SHP77 treated with DMSO at 0.1 percent for 48 hours (cell line): ENCODE measurements around the gene KIF13A.
"Not testable (repeated sequence)": the region's sequence is repeated elsewhere in the genome, so short reads cannot be mapped to it uniquely, and the experiment has no call there.

Experiments used
- DNase-seq: peaks from one replicate; lab custom pipeline; 2025; lab: John Stamatoyannopoulos, UW

Gene KIF13A

DNA sequence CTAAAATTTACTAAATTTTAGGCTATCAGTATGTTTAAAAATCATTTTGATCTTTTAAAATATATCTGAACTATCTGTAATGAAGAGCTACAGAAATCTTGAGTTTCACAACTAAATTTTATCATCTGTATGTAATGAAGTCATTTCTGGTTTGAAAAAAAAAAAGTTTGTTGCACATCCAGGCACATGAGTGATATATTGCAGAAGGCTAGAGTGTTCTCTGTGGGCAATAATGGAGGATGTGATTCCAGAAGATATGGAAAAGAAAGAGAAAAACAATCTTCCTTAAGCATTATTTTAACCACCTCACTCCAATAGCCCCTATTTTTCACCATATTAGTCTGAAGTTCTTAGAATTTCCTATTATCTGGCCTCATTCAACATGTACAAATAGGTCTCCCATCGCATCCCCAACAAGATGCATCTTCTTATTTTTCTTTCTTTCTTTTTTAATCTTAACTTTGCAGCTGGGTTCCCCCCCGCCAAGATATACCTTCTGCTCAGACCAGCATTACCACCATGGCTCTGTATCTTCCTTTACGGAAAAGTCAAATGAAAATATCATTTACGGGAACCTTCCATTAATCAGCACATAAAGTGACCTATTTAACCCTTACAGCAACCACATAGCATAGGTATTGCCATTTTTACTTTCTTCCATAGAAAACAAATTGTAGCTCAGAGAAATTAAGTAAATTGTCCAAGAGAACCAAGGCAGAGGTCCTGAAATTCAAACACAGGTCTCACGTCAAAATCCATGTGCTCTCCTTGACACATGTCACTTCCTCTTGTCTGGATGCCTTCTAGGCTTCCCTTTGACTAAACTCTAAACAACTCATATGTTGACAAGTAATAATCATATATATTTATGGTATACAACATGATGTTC, 116.9 kb downstream of the KIF13A start:
- DNase-seq: no peak

DNA sequence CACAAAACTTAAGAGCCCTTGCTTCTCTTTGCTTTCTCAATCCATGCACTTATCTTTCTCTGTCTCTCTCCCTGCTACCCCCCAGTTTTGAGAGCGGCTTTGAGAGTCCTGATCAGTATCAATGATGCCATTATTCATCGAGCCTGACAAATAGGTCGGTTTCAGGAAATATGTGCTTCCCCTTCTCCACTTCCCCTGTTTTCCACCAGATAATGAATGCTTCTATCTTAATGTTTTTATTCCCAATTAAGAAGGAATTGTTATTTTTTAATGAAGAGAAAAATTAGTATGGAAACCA, 117.7 kb downstream of the KIF13A start:
- no peak for DNase-seq

DNA sequence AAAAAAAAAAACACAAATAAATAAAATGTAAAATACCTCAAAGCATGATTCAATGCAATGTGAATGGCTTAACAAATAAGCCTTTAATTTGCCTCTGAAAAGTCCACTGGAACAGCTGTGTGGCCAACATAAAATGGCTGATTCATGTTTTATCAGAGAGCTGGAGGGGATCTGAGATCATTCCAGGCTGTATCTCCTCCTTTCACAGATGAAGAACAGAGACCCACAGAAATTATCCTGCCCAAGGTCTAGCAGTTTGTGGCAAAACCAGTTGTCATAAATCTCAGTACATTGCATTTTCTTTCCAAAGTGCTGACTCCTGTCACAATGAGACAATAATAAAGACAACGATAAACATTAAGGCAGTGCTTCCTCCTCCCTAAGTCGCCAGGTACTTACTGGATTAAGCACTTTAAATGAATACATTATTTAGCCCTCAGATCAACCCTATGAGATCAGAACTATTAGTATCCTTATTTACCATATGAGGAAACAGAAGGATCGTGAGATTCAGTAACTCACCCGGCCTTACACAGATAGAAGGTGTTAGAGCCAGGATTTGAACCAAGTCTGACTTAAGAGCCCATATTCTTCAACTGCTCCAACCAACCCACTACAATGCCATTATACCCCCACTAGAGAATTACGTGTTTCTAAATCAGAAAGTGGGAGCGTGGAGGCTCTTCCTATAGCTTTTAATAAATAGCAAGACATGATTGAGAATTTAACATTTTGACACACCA, 118.3 kb downstream of the KIF13A start:
- no peak for DNase-seq

DNA sequence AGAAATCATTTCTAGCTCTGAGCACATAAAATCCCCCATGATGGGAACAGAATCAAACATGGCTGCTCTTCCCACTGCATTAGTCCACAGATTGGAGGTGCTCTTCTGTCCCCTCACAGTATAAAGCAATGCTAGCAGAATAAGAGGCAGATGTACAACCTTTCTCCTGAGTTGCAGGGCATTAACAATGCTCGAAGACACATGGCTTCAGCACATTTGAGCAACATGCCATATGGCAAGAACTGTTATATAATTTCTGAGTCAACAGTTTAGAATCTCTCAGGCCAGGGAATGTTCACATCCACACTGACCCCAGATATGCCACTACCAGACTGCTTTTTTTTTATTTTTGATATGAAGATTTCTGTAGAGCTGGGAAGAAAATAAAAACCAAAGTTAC, 119.6 kb downstream of the KIF13A start:
- no peak for DNase-seq

DNA sequence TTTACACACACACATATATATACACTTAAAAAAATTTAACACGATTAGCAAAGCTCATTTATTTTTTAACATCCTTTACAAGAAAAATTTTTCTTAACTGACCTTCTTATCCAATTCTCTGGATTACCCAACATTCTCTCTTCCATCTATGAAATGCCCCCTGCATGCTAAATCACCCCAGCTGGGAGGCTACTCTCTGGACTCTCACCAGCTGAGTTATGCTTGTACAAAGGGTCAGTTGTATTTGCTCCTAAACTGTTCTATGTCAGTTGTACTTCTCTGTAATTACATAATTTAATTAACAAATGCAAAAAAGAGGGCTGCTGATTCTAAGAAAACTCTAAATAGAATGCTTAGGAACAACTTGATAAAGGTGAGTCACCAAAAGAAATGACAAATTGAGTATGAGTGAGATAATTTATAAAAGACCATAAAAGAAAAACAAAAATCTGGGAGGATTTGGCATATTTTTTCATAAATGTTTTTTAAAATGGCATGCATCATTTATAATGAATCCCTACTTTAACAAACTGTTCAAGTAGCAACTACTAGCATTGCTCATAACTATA, 120.5 kb downstream of the KIF13A start:
- no peak for DNase-seq

DNA sequence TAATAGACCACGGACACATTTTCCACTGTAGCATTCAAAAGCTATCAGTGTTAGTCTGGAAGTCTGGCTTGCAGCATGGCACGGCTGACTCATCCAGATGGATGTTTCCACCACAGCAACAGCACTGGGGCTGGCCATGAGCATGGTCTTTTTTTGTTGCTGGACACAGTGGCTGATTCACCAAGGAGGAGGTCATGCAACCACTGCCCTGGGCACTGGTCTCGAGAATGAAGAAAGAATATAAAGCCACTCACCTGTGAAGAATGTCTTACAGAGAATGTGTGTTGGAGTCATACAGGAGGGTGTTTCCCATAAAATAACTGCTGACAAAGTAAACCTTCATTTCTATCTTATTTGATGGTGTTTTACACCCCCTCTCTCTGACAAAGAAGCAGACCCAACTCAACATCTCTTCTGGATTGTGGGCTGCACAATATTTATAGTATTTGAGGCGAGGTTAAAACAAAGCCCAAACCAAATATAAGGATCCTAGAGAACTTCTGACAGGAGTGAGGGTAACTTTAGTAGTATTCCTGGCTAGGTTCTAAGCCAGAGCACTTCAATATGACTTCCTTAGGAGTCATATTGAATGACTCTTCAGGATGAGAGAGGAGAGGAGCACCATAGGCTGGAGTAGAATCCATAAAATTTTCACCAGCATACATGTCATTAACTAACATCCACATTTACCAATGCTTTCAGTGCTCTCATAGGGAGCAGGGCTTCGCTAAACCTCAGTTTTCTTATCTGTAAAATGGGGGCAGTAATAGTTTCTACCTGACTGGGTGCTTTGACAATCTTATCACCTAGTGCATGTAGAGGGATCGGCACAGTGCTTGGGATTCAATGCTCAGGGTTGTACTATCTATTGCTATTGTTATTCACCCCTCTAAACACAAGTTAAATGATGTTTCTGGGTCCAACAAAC, 121.4 kb downstream of the KIF13A start:
- DNase-seq: no peak

DNA sequence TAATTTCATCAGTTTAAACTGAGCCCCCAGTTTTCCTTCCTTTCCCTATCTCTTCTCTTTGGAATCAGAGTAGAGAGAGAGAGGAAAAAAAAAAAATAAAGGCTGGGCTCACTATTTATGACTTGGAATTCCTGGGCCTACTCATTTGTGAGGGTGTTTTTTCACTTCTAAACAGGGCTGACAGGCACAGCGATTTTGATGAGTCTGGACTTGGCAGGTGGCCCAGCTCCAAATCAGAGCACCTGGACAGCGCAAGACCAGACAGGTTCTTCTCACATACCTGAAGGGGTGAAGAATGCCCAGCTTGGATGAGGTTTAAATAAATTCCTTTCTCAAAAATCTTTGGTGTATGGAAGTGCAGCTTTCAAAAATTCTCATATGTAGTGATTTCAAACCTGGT, 122.2 kb downstream of the KIF13A start:
- no peak for DNase-seq

DNA sequence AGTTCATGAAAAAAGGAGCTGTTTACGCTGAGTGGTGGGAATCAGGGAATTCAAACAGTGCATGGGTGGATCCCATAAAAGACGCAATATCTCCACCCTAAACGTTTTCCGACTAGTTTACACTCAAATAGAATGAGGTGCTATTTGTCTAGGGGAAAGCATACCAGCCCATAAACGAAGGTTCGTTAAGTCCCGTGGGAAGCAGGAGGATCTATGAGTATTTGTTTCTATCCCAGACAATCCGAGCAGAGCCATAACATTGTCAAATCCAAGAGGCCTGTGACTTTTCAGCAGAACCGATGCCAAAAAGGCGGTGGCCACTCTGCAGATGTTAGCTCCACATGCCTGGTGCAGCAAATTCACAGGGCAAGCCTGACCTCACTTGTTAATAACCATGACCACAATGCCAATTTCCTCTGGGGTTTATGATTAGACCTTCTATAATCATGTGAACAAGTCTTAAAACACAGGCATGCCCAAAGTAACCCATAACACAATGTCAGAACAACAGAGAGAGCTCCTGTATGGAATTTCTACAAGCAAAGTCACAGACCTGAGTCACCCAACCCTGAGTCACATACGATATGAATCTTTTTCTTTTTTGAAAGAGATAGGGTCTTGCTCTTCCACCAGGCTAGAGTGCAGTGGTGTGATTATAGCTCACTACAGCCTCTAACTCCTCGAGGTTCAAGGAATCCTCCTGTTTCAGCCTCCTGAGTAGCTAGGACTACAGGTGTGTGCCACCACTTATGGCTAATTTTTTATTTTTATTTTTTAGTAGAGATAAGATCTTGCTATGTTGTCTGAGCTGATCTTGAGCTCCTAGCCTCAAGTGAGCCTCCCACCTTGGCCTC, 123.3 kb downstream of the KIF13A start:
- DNase-seq: no peak

DNA sequence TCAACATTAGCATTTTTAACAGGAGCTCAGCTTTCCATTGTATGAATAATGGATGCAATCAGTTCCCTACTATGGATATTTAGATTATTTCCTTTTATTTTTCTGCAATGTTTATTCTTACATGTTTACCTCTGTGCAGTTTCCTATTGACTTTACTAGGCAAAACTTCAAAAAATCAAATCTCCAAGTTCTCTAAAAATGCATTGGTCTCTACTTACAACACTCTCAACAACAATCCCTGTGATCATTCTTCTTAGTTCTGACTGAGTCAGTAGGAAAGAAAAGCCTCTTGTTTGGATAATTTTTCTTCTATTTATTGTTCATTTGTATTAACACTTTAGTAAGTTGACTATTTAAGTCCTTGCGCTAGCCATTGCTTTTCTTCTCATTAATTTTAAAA, 126.1 kb downstream of the KIF13A start:
- no peak for DNase-seq

DNA sequence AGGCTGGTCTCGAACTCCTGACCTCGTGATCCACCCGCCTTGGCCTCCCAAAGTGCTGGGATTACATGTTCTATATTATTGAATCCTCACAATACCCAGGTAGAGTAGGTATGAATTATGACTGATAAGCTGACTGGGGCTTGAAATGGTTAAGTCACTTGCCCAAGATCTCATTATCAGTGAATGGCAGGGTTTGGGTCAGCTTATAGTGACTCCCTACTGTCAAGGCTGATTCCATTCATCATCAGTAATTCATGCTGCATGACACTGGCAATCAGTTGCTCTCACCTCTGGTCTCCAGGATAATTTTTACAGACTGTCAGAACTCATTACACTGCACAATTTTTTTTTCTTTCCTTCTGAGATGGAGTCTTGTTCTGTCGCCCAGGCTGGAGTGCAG, 127.6 kb downstream of the KIF13A start:
- no peak for DNase-seq

DNA sequence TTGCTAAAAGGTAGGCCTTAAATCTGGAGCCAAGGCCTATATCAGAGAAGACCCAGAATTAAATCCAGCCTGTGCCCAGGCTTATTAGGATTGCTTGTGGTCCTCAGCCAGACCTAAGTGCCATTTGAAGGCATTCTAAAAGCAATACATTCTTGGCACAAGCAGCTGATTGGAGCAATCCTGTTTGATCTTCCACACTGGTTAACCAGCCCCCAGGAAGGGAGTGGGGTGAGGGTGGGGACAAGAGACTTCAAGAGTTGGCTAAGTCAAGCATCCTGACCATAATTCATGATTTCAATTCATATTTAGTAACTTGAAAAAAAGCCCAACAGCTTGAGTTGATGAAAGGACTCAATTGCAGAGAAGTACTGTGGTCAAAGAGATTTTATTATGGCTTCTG, 128.9 kb downstream of the KIF13A start:
- no peak for DNase-seq

DNA sequence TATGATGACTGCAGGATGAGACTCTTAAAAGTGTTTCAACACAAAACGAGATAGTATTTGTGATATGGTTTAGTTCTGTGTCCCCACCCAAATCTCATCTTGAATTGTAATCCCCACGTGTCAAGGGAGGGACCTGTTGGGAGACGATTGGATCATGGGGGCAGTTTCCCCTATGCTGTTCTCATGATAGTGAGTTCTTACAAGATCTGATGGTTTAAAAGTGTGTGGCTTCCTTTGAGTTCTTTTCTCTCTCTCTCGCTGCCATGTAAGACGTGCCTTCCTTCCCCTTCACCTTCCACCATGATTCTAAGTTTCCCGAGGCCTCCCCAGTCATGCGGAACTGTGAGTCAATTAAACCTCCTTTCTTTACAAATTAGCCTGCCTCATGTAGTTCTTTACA, 130.2 kb downstream of the KIF13A start:
- not testable (repeated sequence) for DNase-seq

DNA sequence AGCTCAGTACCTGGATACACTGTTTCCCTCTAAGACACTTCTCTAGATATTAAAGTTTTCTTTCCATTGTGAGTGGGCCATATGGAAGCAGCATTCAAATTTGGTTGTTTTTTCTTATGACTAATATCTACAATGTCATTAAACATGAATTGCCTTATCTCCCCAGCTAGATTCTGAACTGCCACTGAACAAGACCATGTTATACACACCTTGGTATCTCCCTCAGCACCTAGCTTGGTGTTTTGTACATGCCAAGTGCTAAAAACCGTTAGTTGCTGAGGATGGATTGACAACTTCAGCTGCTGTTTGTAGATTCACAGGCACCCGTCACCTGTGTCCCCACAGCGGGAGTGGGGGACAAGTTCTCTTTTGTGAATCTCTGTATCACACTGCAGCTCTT, 131.1 kb downstream of the KIF13A start:
- no peak for DNase-seq

DNA sequence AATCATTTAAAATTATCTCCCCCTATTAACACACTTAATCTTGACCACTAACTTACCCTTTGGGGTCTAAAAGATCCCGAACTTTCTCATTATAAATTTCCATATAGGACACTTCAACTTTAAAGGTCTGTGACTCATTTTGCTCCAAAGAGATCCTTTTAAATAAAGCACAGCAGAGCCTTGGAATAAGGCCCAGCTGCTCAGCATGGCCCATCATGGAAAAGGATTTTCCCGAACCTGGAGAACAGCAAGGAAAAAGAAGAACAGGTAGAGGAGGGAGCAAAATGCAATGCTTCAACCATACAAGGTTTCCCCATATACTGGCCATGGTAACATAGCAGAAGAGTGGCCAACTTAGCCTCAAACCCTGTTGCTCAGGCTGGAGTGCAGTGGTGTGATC, 132.1 kb downstream of the KIF13A start:
- DNase-seq: no peak

DNA sequence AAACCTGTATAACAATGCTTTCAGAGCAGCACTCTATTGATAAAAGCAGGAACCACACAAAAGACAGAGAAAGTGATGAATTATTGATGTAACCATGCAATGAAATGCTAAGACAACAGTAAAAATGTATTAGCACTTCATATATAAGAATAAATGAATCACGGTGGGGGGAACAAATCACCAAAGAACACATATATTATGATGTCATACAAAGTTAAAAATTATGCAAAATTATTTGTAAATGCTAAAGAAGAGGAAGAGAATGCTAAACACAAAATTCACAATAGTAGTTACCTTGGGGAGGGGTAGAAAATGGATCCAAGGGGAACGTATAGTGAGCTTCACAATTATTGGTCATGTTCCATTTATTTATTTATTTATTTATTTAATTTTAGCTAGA, 133.9 kb downstream of the KIF13A start:
- no peak for DNase-seq

DNA sequence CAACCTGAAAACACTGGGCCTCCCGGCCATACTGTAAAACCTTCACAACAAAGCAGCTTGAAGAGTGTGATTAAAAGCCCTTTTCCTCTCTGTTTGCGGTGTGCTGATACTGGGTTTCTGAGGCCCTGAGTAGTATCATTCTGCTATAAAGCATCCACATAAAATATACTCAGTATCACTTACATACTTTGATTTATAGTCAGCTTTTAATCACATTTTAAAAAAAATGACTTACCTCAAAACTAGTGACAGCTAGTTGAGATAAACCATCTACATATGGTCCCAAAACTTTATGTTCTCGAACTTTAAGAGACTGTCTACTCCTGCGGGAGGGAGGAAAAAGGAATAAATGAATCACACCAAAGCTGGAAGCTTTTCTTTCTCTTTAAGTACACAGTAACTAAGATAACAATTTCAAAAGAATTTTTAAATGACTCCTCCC, 135.7 kb downstream of the KIF13A start:
- no peak for DNase-seq

DNA sequence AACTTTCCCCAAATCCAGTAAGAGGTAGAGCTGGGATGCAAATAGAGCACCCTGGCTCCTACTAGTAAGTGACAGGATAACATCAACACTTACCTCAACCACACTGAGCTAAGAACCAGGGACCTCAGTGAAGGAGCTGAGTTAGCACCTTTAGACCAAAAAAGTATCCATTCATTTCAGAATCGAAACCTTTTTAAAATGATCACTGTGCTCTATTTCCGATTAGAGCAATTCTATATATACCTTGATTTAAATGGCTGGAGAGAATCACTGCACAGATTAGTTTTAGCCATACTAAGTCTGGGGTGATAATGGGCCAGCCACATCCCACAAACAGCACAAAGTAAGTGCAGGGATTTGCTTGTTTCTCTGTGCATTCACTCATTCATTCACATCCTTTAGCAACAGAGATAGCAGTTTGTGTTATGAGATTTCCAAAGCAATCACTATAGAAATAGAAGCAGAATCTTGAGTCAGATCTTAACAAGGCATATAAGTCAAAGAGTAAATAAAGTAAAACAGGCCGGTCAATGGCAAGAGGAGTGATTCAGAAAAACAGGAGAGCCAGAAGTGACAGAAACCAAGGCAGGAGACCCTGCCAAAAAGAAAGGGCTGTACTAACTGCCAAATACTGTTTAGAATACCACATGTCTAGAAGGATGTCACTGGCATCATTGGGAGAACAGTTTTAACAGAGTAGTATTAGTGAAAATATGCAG, 136.3 kb downstream of the KIF13A start:
- DNase-seq: no peak

DNA sequence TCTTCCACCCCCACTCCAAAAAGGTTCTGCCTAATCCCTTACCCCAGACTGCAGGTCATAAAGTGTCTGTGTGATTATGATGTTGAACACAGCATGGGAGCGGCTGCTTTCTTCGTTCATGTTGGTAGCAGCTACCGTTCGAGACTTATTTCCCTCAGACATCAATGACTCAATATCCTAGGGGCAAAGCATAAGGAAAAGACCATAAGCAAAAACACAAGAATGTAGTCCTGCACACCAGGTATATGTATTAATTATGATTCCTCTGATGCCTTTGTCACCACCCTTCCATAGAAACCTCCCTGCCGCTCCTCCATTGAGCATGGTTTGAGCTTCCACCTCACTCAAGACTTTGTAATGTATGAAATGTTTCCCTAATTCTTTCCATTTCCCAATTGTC, 137.2 kb downstream of the KIF13A start:
- no peak for DNase-seq

DNA sequence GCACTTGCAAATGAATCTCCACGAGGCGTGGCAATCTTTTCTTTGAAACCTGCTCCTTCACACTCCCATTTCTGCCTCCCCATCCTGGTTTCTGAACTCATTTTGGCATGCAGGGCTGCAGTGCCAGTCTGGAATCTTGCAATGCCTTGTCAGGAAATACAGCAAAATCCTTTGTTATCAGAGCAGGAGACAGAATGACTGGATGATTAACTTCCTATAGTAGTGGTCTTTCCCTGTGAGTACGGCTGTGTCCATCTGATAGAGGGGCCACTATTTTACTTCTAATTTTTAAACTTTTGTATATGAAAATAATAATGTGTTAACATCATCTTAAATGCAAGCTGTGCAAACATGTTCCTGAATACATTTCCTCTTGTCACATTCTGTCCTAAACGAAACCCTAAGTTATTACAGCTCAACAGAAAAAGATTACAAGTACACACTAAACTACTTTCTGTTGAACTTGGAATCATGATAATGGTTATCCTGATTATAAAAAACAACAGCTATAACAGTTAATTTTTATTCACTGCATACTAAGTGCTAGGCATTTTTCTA, 140.2 kb downstream of the KIF13A start:
- no peak for DNase-seq

DNA sequence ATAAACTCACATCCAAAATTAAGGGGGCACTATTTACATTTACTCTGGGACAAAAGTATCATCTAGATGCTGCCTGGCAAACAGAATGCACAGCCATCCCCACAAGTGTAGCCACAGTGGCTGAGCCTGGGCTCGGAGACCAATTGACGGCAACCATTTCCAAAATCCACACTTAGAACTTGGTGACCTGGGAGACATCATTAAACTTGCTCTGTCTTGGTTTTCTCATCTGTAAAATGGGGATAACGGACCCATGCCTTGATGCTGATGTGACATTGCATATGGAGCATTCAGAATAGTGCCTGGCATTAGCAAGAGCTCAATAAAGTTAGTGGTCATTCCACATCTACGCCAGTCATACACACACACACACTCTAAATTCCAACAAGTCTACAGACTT, 140.7 kb downstream of the KIF13A start:
- DNase-seq: no peak
